Stimulated activated CD4-positive, alpha-beta T cell treated with anti-CD3 and anti-CD28 coated beads, Interleukin-15, amount 100 ng/mL, for 24 hours (primary cell): ENCODE measurements around the gene FBF1.

Source experiments
- DNase-seq: peaks from one replicate; pipeline ENCODE4 v3.0.0-alpha.2; 2020

Gene FBF1

DNA sequence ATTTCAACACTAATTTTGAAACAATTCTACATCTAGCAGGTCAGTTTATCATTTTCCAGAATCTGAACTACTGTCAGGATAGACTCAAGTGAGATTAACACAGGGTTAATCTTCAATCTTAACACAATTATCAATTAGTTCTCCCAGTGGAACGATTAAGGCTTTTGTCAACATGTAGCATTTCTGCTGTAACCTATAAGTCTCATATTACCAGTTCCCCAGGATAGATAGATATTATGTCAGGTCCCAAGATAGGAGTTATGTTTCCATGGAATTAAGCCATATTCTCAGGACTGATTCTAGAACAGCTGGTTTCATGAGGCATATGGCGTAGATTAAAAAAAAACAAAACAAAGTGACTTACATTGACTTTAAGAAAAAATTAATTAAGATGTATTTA, 4.4 kb upstream of the FBF1 start:
- no peak for DNase-seq

DNA sequence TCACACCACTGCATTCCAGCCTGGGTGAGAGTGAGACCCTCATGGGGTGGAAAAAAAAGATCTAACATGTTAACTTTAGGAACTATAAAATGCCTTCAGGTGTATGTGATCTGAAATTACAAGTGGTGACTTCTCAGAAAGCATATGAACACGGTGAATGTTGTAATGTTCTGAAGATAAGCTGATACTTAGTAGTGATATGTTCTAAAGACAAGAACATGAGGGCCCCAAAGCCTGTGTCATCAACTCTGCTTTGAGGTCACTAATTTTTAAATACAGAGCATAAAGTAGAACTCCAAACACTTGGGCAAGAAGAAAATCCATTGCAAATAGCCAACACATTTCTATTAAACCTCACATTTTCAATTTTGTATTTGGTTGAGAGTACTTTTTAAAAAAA, 2.6 kb upstream of the FBF1 start:
- no peak for DNase-seq

DNA sequence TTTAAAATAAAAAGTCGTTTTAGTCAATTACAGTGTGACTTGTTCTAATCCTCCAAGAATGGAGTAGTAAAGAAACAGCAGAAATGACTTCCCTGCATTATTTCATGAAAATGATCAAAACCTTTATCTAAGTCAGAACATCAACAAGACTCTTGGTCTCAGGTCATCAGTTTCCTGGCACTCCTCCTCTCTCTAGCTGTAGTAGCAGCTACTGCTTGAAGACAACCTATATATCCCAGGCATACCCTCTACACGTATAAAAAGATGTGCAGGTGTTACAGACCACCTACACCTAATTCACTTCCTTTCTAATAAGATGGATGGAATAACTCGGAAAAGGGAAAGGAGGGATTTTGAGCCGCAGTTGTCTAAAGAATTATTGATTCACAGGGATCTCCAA, 1.6 kb upstream of the FBF1 start:
- no peak for DNase-seq

DNA sequence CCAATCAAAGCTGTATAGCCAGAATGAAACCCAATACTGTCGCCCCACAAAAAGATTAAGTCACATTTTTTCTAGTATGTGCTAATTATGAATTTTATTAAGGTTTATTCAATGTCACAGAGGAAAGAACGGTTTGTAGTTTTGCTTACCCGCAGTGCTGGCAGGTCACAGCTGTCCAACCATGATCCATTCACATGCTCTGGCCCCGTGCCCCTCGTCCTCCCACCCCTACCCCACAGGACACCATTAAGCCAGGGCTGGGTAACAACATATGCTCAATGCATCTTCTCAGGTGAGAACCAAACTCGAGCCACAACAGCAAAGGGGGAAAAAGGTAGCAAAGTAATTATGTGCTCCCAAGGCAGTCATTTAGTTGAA, 589 bp upstream of the FBF1 start:
- no peak for DNase-seq

DNA sequence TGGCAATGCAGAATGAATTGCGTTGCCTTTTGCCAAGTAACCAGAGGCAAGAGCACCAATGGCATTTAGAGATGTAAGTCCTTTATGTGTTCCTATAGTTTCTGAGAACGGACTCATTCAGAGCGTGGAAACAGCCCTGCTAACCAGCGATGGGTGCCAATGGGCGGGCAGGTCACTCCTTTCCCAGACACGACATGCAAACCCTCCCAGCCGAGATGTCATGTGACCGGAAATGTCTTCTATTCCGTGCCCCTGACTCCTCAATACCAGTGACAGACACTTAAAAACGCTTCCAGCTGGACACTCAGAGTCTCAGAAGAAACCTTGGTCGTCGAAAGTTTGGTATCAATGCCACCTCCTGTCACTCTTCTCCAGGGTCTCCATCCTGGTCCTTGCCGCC, 3.2 kb downstream of the FBF1 start:
- no peak for DNase-seq

DNA sequence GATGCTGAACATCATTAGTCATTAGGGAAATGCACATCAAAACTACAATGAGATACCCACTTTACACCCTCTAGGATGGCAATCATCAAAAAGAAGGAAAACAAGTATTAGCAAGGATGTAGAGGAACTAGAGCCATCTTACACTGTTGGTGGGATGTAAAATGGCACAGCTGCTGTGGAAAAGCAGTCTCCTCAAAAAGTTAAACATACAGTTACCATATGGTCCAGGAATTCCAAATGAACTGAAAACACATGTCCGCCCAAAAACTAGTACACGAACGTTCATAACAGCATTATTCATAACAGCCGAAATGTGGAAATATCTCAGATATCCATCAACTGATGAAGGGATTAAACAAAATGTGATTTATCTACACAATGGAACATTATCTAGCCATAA, 7.0 kb downstream of the FBF1 start:
- DNase-seq: no peak

DNA sequence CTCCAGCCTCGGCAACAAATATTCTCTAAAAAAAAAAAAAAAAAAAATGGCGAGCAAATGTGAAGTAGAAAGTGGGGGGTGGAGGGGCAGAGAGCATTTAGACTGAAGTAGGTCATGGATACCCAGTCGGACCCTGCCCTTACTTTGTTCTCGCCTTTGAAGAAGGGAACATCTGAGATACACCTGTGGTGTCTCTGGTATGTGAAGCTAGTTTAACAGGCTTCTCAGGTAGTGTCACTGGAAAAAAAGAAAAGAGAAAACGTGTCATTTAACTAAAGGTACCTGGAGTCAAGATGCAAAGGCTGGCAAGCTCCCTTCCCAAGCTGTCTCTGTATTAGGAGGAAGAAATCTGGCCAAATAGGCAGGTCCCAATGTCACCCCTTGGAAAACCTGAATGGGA, 8.0 kb downstream of the FBF1 start:
- no peak for DNase-seq

DNA sequence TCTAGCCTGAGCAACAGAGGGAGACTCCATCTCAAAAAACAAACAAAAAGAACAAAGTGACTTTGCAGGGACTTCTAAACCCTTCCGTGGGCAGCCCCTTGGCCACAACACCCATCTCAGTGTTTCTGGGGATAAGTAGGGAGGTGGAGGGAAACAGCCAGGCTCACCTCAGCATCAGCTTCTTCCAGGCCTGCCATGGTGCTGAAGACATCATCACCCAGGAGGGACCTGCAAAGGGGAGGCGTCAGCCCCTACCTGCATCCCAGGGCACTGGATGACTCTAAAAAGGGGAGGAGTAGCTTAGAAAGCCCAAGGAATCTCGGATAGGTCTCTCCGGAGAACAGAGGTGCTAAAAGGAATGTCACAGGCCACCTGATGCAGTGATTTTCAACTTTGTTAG, 9.8 kb downstream of the FBF1 start:
- DNase-seq: no peak

DNA sequence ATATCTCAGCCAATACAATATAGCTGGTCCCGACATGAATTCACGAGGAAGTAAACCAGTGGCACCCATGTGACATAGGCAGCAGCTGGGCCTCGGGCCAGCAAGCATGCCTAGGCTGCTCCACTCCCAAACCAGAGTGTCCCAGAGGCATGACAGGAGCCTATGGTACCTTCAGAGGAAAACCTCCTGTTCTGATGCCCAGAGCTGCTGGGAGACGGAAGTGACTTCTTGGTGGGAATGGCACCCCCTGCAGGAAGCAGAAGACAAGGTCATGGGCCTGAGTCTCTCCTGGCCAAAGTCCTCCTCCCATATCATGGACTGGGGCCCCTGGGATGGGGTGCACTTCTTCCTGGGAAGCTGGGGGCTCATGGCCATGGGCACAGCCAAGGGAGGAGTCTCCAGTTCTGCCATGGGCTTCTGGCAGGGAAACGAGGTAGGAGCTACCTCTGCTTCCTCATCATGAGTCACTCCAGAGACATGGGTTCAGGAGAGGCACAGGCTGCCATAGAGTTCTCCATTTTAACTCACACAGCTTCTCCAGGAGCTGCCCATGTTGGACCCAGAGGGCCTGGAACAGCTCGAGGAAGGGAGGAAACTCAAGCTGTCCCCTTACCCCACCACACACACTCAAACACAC, 13.4 kb downstream of the FBF1 start:
- peak; percentile 26 for DNase-seq

DNA sequence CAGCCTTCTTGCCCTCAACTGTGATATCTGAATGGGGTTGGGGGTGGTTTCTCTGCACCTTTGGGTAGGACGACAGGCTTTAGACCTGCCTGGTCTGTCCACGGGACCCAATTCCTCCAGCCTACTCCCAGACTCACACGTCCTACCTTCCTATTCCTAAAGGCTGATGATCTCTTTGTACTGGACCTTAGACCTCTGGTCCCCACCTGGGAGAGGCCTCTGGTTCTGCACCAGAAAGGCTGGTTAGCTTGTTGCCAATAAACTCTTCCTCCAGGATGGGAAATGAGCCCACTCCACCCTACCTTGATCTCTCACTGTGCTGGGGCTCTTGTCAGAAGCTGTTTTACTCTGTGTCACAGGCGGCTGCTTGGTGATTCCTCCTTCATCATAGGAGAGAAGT, 14.4 kb downstream of the FBF1 start:
- DNase-seq: no peak

DNA sequence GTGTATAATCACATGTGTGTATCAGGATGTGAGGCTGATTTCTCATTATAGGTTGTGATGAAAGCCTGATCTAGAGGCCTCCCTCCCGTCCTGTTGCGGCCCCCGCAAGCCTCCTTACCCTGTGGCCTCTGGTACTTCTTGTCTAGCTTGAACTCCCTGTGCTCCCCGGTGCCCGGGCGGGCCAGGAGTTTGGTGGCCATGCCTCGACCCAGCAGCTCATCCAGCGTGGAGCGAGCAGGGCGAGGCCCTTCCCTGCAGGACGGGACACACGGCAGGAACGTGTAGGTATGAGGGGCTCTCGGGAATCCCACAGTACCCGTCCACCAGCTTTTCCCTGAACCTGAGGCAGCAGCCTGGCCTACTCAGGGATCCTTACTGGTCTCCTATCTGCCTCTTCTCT, 14.9 kb downstream of the FBF1 start:
- no peak for DNase-seq

DNA sequence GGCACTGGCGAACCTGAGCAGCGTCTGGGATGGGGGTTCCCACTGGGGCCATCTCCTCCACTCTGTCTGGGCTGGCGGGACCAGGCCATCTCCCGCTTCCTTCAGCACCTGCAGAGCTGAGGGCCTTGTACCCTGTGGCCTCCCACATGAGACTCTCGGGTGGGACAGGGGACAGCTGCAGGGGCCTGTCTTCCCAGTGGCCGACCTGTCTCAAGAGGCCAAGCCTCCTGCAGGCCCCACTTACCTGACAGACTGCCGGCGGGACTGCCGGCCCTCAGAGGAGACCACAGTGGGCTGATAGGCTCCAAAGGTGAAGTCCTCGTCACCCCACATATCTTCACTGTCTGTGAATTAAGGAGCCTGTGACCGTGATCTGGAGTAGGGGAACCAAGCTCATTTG, 15.7 kb downstream of the FBF1 start:
- DNase-seq: no peak

DNA sequence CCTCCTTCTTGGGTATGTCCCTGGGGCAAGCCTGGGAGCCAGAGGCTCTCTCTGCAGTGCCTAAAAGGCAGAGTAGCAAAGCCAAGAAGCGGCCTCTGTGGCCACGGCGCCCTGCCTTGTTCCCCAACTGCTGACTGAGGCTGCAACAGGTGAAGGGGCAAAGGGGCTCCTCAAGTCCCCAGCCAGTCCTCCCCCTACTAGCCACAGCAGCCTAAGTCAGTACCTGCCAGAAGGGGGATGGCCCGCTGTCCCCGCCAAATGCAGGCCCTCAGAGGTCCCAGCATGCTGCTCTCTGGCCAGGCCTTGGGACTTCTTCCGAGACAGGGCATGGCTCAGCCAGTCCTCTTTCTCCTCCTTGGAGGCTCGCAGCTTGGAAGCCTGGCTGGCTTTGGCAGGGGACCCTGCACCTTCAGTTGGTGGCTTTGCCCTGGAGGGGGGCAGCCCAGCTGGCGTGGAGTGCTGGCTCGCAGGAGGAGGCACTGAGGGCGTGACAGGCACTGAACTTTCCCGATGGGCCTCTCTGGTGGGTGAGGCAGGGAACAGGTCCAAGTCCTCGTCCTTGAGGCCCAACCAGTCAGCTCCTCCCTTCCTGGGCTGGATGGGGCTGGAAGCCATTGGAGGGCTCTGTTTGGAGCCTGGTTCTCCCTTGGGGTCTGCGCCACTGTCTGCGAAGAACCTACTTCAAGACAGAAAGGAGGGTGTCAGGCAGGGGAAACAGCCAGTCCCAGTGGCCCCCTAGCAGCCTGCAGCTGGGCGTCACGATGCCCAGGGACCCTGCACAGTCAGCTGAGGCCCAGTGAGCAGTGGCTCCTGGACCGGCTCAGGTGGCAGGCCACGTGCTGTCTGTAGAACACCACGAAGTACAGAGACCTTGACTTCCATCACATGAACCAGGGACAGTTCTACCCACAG, 17.6 kb downstream of the FBF1 start:
- DNase-seq: no peak

DNA sequence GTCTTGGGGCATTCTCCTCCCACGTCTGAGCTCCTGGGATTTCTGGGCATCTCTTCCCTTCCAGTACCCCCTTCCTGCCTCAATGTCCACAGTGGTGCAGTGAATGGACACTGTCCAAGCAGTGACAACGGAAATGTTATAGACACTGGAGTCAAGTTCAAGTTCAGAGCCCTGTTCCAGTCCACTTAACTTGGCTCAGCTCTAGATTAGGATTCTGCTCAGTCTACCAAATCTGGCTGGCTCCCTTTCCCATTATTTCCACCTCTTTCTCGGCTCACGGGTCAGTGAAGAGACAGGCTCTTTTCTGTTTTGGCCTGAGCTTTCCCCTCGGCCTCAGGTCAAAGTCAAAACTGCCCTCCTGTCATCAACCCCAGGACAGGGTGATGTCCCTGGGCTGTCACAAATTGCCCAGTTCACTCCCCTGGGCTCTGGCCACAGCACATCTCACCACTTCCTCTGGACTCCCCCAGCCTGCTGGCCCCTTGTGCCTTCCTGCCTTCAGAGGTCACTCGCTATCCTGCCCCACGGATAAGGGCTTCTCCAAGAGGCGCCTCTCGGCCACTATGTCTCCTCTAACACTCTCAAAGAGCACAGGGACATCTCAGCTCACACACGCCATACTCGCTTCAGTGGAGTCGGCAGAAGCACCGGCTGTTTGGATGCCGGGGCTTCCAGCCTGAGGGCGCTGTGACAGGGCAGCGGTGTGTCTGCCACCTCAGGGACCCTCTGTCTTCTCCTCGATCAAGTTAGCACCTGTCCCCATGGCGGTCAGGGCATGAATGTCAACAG, 18.5 kb downstream of the FBF1 start:
- DNase-seq: no peak

DNA sequence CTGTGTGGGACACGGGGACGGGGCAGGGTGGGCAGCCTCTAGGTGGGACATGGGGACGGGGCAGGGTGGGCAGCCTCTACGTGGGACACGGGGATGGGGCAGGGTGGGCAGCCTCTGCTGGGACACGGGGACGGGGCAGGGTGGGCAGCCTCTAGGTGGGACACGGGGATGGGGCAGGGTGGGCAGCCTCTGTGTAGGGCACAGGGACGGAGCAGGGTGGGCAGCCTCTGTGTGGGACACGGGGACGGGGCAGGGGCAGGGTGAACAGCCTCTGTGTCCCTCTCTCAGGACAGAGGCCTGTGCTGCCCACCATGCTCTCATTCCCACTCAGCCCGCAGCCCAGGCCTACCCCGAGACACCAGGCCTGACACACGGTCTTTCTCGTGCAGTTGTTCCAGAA, 19.2 kb downstream of the FBF1 start:
- no peak for DNase-seq

DNA sequence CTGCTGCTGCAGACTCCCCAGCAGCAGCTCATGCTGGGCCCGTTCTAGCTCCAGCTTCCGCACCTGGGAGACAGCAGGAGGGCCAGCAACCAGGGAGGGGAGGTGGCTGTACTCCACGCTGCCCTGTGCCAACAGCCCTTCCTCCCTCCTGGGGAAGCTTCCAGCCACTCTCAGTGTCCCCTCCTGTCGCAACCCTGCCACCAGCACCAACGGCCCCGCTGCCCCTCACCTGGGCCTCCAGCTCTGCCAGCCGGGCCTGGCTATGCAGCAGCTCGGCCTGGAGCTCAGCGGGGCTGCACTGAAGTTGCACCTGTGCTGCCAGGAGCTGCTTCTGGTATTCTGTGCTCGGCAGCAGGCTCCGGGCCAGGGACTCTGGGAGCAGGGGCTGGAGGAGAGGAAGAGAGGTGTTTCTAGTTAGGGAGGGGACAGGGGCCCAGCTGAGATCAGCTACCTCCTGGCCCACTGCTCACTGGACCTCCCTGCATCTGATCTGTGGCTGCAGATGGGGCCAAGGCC, 20.7 kb downstream of the FBF1 start:
- no peak for DNase-seq

DNA sequence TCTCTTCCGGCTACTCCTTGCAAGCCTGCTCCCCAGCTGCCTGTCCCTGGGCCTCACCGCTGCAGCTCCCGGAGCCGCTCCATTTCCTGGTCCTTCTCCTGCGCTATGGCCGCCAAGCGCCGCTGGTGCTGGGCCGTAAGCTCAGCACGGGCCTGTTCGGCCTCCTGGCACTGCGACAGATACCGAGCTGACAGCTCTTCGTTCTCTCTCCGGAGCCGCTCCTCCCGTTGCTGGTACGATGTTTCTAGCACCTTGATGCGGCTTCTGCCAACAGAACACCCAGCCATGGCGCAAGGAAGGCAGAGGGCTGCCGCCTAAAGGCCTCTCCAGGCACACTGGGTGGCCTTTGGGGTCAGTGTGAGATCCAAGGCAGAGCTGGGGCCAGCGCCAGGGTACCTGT, 21.2 kb downstream of the FBF1 start:
- no peak for DNase-seq

DNA sequence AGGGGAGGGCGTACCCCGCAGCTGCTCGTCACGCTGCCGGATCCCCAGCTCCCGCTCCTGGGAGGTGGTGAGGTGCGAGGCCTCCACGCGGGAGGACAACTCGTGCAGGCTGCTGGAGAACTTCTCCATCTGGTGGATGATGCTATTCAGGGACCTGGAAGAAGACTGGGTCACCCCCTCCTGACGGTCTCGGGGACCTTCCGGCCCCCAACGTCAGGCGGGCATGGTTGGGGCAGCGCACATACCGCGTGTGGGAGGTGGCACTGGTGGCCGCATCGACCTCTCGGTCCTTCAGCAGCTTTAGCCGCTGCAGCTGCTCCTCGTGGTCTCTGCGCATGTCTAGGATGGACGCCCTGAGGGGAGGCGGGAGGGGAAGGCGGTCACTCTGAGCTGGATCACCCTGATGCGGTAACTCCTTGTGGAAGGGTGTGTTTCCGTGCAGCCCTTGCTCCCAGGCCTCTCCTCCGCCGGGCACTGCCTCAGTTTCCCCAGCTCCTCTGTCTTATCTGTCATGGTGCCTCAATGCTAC, 22.9 kb downstream of the FBF1 start:
- DNase-seq: no peak

DNA sequence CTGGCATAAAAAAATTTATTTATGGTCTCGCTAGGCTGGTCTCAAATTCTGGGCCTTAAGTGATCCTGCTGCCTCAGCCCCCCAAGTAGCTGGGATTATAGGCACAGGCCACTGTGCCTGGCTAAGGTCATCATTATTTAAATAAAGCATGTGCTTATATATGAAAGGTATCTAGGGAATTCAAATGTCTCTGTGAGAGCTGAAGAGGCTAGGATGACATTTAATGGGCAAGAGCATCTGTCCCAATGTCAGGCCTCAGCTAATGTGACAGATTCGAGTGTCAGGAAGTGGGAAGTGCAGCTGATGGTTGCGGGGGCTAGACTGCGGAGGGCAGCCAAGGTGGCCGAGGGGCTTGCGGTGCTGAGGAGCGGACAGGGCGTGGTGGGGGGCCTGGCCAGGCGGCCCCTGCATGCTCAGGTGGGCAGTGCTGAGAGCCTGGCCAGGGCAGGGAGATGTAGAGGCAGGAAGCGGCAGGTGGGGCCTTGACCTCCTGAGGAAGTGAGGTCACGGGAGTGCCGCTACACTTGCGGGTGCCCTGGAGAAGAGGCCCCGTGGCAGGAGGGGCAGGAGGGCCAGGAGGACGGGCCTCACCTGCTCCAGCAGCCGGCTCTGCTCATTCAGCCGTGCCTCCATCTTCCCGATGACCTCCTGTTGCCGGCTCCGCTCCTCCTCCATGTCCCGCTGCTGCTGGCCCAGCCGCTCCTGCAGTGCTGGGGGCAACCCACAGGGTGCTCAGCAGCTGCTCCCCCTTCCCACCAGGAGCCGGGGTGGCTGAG, 23.5 kb downstream of the FBF1 start:
- DNase-seq: no peak

DNA sequence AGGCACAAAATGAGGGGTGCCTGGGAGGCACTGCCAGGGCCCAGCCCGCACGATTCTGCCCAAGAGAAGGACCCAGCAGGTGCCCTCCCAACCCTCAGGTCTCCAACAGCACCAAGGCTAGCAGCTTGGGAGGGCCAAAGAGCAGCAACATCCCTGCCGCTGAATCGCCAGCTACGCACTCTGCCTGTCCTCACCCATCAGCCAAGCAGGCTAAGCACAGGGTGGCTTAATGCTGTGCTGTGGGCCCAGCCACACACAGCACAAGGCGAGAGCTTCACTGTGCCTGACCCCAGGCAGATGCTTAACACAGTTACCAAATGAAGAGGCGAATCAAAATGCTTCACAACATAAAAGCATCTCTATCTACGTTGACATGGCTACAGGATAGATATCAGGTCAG, 25.6 kb downstream of the FBF1 start:
- no peak for DNase-seq

DNA sequence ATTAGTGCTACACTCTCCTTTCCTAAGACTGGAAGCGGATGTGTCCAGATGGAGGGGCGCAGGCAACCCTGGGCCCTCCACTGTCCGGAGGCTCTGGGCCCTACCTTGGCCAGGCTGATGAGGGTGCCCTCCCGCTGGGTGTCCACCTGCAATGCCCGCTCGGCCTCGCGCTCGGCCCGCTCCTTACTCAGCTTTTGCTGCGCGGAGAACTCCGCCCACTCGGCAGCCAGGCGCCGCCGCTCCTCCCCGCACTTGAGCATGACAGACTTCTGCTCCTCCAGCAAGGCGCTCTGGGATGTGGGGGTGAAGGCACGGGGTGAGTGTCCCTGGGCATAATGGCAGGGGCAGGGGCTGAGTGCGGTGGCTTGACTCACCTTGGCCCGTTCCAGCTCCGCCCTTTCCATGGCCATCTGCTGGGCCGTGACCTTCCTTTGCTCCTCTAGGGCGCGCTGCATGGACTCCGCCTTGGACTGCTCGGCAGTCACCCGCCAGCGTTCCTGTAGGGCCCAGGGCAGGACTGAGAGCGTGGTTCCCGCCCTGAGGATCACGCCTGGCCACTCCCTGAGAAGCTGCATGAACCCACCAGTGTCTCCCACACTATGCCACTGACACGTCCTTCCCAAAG, 26.1 kb downstream of the FBF1 start:
- DNase-seq: no peak

DNA sequence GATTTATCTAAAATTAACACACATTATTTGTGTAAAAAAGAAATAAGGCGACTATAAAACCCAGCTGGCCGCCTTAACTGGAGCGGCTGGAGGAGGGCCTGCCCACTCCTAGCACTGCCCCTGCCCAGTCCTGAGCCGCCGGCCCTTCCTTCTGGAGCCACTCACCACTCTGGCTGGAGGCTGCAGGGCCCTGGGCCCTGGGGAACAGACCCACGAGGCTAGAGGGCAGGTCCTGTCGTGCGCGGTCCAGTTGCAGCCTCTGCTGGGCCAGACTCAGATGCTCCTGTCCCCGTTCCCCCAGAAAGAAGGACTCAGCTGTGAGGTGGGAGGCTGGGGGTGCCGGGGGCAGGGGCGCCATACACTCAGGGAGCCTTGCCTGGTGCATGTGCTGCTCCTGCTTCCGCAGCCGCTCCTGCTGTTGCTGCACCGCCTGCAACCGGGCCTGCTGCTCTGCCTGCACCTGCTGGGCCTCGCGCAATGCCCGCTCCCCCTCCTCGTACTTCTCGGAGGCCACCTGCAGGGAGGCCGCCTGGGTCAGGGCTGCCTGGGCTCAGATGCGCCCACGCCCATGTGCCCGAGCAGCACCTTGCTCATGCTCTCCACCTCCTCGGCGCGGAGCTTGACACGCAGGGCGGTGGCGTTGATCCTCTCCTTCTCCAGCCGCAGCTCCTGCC, 27.2 kb downstream of the FBF1 start:
- DNase-seq: no peak
